HepG2 (cell line): ENCODE results near the gene FOXRED2. TPM values are rescaled to one million over a fixed set of nuclear protein-coding genes. Genes with fewer than 3 reads are reported as not detected.

Experiments
- BORCS8-MEF2B ChIP-seq: sonication (generic); formaldehyde crosslinking; IDR thresholded peaks from 2 replicates; pipeline ENCODE4 v1.8.0; 2022; ENCODE audit warnings: mild to moderate bottlenecking, missing genetic modification reagents
- CBFB ChIP-seq: sonication (generic); formaldehyde crosslinking; IDR thresholded peaks from 2 replicates; pipeline ENCODE4 v1.4.0; 2020; ENCODE audit warnings: missing genetic modification reagents
- KAT8 ChIP-seq: IDR thresholded peaks from 2 replicates; pipeline ENCODE4 v1.6.1; 2016; ENCODE audit warnings: missing genetic modification reagents, missing compliant biosample characterization
- NCOA2 ChIP-seq: sonication (generic); formaldehyde crosslinking; IDR thresholded peaks from 2 replicates; pipeline ENCODE4 v1.8.0; 2022; ENCODE audit warnings: inconsistent platforms
- RFX5 ChIP-seq: IDR thresholded peaks from 2 replicates; pipeline ENCODE4 v1.6.1; 2011; ENCODE audit warnings: low read depth, low read length, improper control_type of control experiment
- RFXAP ChIP-seq: sonication (generic); formaldehyde crosslinking; IDR thresholded peaks from 2 replicates; pipeline ENCODE4 v1.4.0; 2020; ENCODE audit warnings: missing genetic modification reagents, borderline replicate concordance
- SMC3 ChIP-seq: IDR thresholded peaks from 2 replicates; pipeline ENCODE4 v1.6.1; 2011; ENCODE audit warnings: low read length, improper control_type of control experiment
- TARDBP ChIP-seq: sonication (generic); formaldehyde crosslinking; IDR thresholded peaks from 2 replicates; pipeline ENCODE4 v1.8.0; 2022; ENCODE audit warnings: mild to moderate bottlenecking, missing genetic modification reagents
- TEAD3 ChIP-seq: optimal IDR thresholded peaks from 2 replicates; pipeline ENCODE3; 2016; ENCODE audit warnings: borderline replicate concordance
- TGIF2 ChIP-seq: IDR thresholded peaks from 2 replicates; pipeline ENCODE4 v1.6.1; 2016; ENCODE audit warnings: control low read depth, missing compliant biosample characterization
- ZFP1 ChIP-seq: IDR thresholded peaks from 2 replicates; pipeline ENCODE4 v1.6.1; 2016
- ZNF251 ChIP-seq: sonication (generic); formaldehyde crosslinking; IDR thresholded peaks from 2 replicates; pipeline ENCODE4 v1.9.0; 2021; ENCODE audit warnings: mild to moderate bottlenecking, missing genetic modification reagents
- ZNF354B ChIP-seq: sonication (generic); formaldehyde crosslinking; IDR thresholded peaks from 2 replicates; pipeline ENCODE4 v1.8.0; 2022; ENCODE audit warnings: mild to moderate bottlenecking, missing genetic modification reagents
- ZNF501 ChIP-seq: sonication (generic); formaldehyde crosslinking; IDR thresholded peaks from 2 replicates; pipeline ENCODE4 v1.5.1; 2020; ENCODE audit warnings: mild to moderate bottlenecking, moderate library complexity, missing genetic modification reagents
- polyA plus RNA-seq, 8 experiments: library from polyadenylated mRNA; depleted of rRNA in 3 of 8; stranded (reverse) in 7 of 8; unstranded in 1 of 8; fragments of >200 nt; fragmentation: Illumina TruSeq in 4 of 8; extraction: Trizol in 4 of 8; gene quantifications; 2 replicates each; pipeline versions ENCODE4 v1.2.1 to v1.2.3, GENCODE V29; 2011 to 2016; ENCODE audit warnings: low read depth in 4 of 8, missing spikeins in 1 of 8, mixed read lengths in 1 of 8; ENCODE audit not compliant: insufficient read depth in 1 of 8
- total RNA-seq, 5 experiments: library from RNA; depleted of rRNA; stranded (reverse); fragments of >200 nt; fragmentation: Illumina TruSeq; extraction: Trizol; gene quantifications; 2 replicates each; pipeline ENCODE4 v1.2.3, GENCODE V29; 2016; ENCODE audit warnings: low read depth in 1 of 5
- TF ChIP-seq, protein P1 (sequence below): sonication (generic); formaldehyde crosslinking; IDR thresholded peaks from 2 replicates; pipeline ENCODE4 v1.5.1; 2020; ENCODE audit warnings: mild to moderate bottlenecking, missing genetic modification reagents, moderate library complexity
- TF ChIP-seq, protein P2 (sequence below): IDR thresholded peaks from 2 replicates; pipeline ENCODE4 v1.6.1; 2016
- TF ChIP-seq, protein P3 (sequence below): sonication (generic); formaldehyde crosslinking; IDR thresholded peaks from 2 replicates; pipeline ENCODE4 v1.4.0; 2020; ENCODE audit warnings: missing genetic modification reagents
- TF ChIP-seq, protein P4 (sequence below): IDR thresholded peaks from 2 replicates; pipeline ENCODE4 v1.6.1; 2012; ENCODE audit warnings: inconsistent platforms
- TF ChIP-seq, protein P5 (sequence below): sonication (generic); formaldehyde crosslinking; IDR thresholded peaks from 2 replicates; pipeline ENCODE4 v1.5.1; 2020; ENCODE audit warnings: missing genetic modification reagents, mild to moderate bottlenecking, borderline replicate concordance
- TF ChIP-seq, protein P6 (sequence below): IDR thresholded peaks from 2 replicates; pipeline ENCODE4 v1.6.1; 2016; ENCODE audit warnings: low read depth, borderline replicate concordance

Gene FOXRED2
- total and polyA plus RNA-seq, 2 of the 13 experiments (the other 11 are each of a cell fraction or from before 2014, with no cell fraction given) = 9.3 to 28.1 TPM

DNA sequence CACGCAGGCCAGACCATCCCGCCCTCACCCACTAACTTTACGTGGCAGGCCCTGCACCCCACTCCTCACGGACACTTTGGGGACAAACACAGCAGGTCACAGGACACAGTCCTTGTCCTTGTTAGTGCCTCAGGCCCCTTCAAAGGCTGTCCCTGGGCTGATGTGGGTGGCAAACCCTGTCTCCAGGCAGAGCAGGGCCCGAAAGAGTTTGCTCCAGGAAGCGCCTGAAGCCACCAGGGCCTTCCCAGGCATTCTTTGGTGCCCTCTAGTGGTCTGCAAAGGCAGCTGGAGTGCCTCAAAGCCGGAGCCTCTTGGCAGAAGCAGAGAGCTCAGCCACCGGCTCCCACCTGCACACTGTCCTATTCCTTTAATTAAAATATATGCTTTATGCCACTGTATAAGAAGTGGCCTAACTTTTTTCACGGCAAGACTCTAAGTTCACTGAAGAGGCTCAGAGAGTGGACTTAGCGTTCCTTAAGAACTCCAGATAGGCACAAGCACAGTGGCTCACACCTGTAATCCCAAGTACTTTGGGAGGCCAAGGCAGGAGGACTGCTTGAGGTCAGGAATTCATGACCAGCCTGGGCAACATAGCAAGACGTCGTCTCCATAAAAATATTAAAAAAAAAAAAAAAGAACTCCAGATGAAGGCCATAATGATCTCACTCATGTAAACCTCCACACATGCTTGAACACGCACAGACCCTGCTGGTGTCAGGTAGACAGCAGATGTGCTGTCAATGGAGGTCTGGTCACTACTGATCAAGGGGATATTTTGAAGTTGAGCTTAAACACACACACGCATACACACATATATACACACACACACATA is 36.5 kb downstream of the FOXRED2 start (continued):
- TF ChIP-seq, protein P1, sequence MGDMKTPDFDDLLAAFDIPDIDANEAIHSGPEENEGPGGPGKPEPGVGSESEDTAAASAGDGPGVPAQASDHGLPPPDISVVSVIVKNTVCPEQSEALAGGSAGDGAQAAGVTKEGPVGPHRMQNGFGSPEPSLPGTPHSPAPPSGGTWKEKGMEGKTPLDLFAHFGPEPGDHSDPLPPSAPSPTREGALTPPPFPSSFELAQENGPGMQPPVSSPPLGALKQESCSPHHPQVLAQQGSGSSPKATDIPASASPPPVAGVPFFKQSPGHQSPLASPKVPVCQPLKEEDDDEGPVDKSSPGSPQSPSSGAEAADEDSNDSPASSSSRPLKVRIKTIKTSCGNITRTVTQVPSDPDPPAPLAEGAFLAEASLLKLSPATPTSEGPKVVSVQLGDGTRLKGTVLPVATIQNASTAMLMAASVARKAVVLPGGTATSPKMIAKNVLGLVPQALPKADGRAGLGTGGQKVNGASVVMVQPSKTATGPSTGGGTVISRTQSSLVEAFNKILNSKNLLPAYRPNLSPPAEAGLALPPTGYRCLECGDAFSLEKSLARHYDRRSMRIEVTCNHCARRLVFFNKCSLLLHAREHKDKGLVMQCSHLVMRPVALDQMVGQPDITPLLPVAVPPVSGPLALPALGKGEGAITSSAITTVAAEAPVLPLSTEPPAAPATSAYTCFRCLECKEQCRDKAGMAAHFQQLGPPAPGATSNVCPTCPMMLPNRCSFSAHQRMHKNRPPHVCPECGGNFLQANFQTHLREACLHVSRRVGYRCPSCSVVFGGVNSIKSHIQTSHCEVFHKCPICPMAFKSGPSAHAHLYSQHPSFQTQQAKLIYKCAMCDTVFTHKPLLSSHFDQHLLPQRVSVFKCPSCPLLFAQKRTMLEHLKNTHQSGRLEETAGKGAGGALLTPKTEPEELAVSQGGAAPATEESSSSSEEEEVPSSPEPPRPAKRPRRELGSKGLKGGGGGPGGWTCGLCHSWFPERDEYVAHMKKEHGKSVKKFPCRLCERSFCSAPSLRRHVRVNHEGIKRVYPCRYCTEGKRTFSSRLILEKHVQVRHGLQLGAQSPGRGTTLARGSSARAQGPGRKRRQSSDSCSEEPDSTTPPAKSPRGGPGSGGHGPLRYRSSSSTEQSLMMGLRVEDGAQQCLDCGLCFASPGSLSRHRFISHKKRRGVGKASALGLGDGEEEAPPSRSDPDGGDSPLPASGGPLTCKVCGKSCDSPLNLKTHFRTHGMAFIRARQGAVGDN (CRISPR knock-in tag) = peak; percentile 76
- TF ChIP-seq NCOA2 (no peak), RFX5 (peak; percentile 73), TGIF2 (0 out of 2 replicates have a peak, but pooled peaks have one; percentile 44), RFXAP (CRISPR knock-in tag) (peak; percentile 38; the same call in 1 of the 2 replicates), CBFB (no peak), ZNF251 (CRISPR knock-in tag) (no peak), TEAD3 (peak; percentile 30), ZNF501 (CRISPR knock-in tag) (no peak), TARDBP (peak; percentile 67; the same call in 1 of the 2 replicates), ZNF354B (CRISPR knock-in tag) (0 out of 2 replicates have a peak, but pooled peaks have one; percentile 67), KAT8 (CRISPR knock-in tag) (peak; percentile 57; the same call in 1 of the 2 replicates), SMC3 (peak; percentile 91), BORCS8-MEF2B (CRISPR knock-in tag) (peak; percentile 61; the same call in 1 of the 2 replicates), ZFP1 (CRISPR knock-in tag) (no peak)
- TF ChIP-seq, protein P2, sequence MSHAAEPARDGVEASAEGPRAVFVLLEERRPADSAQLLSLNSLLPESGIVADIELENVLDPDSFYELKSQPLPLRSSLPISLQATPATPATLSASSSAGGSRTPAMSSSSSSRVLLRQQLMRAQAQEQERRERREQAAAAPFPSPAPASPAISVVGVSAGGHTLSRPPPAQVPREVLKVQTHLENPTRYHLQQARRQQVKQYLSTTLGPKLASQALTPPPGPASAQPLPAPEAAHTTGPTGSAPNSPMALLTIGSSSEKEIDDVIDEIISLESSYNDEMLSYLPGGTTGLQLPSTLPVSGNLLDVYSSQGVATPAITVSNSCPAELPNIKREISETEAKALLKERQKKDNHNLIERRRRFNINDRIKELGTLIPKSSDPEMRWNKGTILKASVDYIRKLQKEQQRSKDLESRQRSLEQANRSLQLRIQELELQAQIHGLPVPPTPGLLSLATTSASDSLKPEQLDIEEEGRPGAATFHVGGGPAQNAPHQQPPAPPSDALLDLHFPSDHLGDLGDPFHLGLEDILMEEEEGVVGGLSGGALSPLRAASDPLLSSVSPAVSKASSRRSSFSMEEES = 0 out of 2 replicates have a peak, but pooled peaks have one; percentile 21
- TF ChIP-seq, protein P3, sequence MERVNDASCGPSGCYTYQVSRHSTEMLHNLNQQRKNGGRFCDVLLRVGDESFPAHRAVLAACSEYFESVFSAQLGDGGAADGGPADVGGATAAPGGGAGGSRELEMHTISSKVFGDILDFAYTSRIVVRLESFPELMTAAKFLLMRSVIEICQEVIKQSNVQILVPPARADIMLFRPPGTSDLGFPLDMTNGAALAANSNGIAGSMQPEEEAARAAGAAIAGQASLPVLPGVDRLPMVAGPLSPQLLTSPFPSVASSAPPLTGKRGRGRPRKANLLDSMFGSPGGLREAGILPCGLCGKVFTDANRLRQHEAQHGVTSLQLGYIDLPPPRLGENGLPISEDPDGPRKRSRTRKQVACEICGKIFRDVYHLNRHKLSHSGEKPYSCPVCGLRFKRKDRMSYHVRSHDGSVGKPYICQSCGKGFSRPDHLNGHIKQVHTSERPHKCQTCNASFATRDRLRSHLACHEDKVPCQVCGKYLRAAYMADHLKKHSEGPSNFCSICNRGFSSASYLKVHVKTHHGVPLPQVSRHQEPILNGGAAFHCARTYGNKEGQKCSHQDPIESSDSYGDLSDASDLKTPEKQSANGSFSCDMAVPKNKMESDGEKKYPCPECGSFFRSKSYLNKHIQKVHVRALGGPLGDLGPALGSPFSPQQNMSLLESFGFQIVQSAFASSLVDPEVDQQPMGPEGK (CRISPR knock-in tag) = peak; percentile 29; the same call in 1 of the 2 replicates
- TF ChIP-seq, protein P4, sequence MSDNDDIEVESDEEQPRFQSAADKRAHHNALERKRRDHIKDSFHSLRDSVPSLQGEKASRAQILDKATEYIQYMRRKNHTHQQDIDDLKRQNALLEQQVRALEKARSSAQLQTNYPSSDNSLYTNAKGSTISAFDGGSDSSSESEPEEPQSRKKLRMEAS = peak; percentile 35; the same call in 1 of the 2 replicates
- TF ChIP-seq, protein P5, sequence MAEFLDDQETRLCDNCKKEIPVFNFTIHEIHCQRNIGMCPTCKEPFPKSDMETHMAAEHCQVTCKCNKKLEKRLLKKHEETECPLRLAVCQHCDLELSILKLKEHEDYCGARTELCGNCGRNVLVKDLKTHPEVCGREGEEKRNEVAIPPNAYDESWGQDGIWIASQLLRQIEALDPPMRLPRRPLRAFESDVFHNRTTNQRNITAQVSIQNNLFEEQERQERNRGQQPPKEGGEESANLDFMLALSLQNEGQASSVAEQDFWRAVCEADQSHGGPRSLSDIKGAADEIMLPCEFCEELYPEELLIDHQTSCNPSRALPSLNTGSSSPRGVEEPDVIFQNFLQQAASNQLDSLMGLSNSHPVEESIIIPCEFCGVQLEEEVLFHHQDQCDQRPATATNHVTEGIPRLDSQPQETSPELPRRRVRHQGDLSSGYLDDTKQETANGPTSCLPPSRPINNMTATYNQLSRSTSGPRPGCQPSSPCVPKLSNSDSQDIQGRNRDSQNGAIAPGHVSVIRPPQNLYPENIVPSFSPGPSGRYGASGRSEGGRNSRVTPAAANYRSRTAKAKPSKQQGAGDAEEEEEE (CRISPR knock-in tag) = no peak
- TF ChIP-seq, protein P6, sequence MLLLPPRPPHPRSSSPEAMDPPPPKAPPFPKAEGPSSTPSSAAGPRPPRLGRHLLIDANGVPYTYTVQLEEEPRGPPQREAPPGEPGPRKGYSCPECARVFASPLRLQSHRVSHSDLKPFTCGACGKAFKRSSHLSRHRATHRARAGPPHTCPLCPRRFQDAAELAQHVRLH (CRISPR knock-in tag) = no peak
